HepG2 (cell line): ENCODE data around the gene MGST1. TPM values are rescaled to one million over a fixed set of nuclear protein-coding genes. Genes with fewer than 3 reads are reported as not detected.

Experiments
- ADNP ChIP-seq: sonication (generic); formaldehyde crosslinking; IDR thresholded peaks from 2 replicates; pipeline ENCODE4 v1.4.0; 2020; ENCODE audit warnings: missing genetic modification reagents
- CBX1 ChIP-seq: IDR thresholded peaks from one replicate; pipeline ENCODE4 v1.6.1; 2016; ENCODE audit warnings: antibody characterized with exemption, low read depth
- ETV6 ChIP-seq: sonication (generic); formaldehyde crosslinking; conservative IDR thresholded peaks from 2 replicates; pipeline ENCODE4 v1.4.0; 2020; ENCODE audit warnings: missing genetic modification reagents
- KDM2A ChIP-seq: sonication (generic); formaldehyde crosslinking; IDR thresholded peaks from 2 replicates; pipeline ENCODE4 v1.4.0; 2020; ENCODE audit warnings: low read depth, missing genetic modification reagents, borderline replicate concordance
- KMT2A ChIP-seq: sonication (generic); formaldehyde crosslinking; IDR thresholded peaks from 2 replicates; pipeline ENCODE4 v1.4.0; 2020; ENCODE audit warnings: missing genetic modification reagents
- NAIF1 ChIP-seq: sonication (generic); formaldehyde crosslinking; IDR thresholded peaks from 2 replicates; pipeline ENCODE4 v1.5.0; 2020; ENCODE audit warnings: mild to moderate bottlenecking, missing genetic modification reagents, borderline replicate concordance
- PHF8 ChIP-seq: sonication (generic); formaldehyde crosslinking; IDR thresholded peaks from 2 replicates; pipeline ENCODE4 v1.5.0; 2020; ENCODE audit warnings: missing genetic modification reagents
- POLR2G ChIP-seq: fragments of 200-400 bp; formaldehyde crosslinking; IDR thresholded peaks from 2 replicates; pipeline ENCODE4 v1.6.1; 2018; ENCODE audit warnings: mild to moderate bottlenecking, low read depth, low read length, moderate library complexity
- ZNF224 ChIP-seq: sonication (generic); formaldehyde crosslinking; IDR thresholded peaks from 2 replicates; pipeline ENCODE4 v1.5.0; 2020; ENCODE audit warnings: mild to moderate bottlenecking, missing genetic modification reagents
- ZNF468 ChIP-seq: sonication (generic); formaldehyde crosslinking; IDR thresholded peaks from 2 replicates; pipeline ENCODE4 v1.8.0; 2022; ENCODE audit warnings: mild to moderate bottlenecking, moderate library complexity, missing genetic modification reagents
- ZNF768 ChIP-seq: sonication (generic); formaldehyde crosslinking; IDR thresholded peaks from 2 replicates; pipeline ENCODE4 v1.4.0; 2020; ENCODE audit warnings: missing genetic modification reagents
- polyA plus RNA-seq, 8 experiments: library from polyadenylated mRNA; depleted of rRNA in 3 of 8; stranded (reverse) in 7 of 8; unstranded in 1 of 8; fragments of >200 nt; fragmentation: Illumina TruSeq in 4 of 8; extraction: Trizol in 4 of 8; gene quantifications; 2 replicates each; pipeline versions ENCODE4 v1.2.1 to v1.2.3, GENCODE V29; 2011 to 2016; ENCODE audit warnings: low read depth in 4 of 8, missing spikeins in 1 of 8, mixed read lengths in 1 of 8; ENCODE audit not compliant: insufficient read depth in 1 of 8
- total RNA-seq, 5 experiments: library from RNA; depleted of rRNA; stranded (reverse); fragments of >200 nt; fragmentation: Illumina TruSeq; extraction: Trizol; gene quantifications; 2 replicates each; pipeline ENCODE4 v1.2.3, GENCODE V29; 2016; ENCODE audit warnings: low read depth in 1 of 5
- TF ChIP-seq, protein P1 (sequence below): sonication (generic); formaldehyde crosslinking; IDR thresholded peaks from 2 replicates; pipeline ENCODE4 v1.4.0; 2020; ENCODE audit warnings: missing genetic modification reagents
- TF ChIP-seq, protein P2 (sequence below): sonication (generic); formaldehyde crosslinking; IDR thresholded peaks from 2 replicates; pipeline ENCODE4 v1.5.1; 2020; ENCODE audit warnings: missing genetic modification reagents, mild to moderate bottlenecking, borderline replicate concordance
- TF ChIP-seq, protein P3 (sequence below): sonication (generic); formaldehyde crosslinking; IDR thresholded peaks from 2 replicates; pipeline ENCODE4 v1.9.0; 2021; ENCODE audit warnings: missing genetic modification reagents, borderline replicate concordance
- TF ChIP-seq, protein P4 (sequence below): sonication (generic); formaldehyde crosslinking; conservative IDR thresholded peaks from 2 replicates; pipeline ENCODE4 v1.8.1; 2023; ENCODE audit warnings: missing genetic modification reagents
- TF ChIP-seq, protein P5 (sequence below): sonication (generic); formaldehyde crosslinking; IDR thresholded peaks from 2 replicates; pipeline ENCODE4 v1.8.0; 2022; ENCODE audit warnings: mild to moderate bottlenecking, missing genetic modification reagents
- TF ChIP-seq, protein P6 (sequence below): sonication (generic); formaldehyde crosslinking; IDR thresholded peaks from 2 replicates; pipeline ENCODE4 v1.8.1; 2023; ENCODE audit warnings: missing genetic modification reagents, mild to moderate bottlenecking, borderline replicate concordance

Gene MGST1
- total and polyA plus RNA-seq, 2 of the 13 experiments (the other 11 are each of a cell fraction or from before 2014, with no cell fraction given) = 119 to 152 TPM

DNA sequence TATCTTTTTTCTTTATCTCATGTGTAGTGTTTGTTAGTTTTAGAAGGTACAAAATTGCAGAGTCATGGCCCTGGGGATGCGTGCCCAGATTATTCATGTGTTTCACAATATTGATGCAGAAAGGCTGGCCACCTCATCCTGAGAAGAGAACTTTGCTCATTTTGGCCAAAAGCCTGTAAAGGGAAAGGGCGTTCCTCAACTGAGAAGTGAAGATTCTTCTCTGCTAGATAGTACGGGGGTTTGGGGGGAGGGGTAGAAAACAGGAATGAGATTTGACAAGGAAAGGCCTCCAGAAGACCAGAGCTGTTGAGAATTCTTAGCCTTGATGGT lies 1.7 kb downstream of the MGST1 start (continued):
- TF ChIP-seq, protein P1, sequence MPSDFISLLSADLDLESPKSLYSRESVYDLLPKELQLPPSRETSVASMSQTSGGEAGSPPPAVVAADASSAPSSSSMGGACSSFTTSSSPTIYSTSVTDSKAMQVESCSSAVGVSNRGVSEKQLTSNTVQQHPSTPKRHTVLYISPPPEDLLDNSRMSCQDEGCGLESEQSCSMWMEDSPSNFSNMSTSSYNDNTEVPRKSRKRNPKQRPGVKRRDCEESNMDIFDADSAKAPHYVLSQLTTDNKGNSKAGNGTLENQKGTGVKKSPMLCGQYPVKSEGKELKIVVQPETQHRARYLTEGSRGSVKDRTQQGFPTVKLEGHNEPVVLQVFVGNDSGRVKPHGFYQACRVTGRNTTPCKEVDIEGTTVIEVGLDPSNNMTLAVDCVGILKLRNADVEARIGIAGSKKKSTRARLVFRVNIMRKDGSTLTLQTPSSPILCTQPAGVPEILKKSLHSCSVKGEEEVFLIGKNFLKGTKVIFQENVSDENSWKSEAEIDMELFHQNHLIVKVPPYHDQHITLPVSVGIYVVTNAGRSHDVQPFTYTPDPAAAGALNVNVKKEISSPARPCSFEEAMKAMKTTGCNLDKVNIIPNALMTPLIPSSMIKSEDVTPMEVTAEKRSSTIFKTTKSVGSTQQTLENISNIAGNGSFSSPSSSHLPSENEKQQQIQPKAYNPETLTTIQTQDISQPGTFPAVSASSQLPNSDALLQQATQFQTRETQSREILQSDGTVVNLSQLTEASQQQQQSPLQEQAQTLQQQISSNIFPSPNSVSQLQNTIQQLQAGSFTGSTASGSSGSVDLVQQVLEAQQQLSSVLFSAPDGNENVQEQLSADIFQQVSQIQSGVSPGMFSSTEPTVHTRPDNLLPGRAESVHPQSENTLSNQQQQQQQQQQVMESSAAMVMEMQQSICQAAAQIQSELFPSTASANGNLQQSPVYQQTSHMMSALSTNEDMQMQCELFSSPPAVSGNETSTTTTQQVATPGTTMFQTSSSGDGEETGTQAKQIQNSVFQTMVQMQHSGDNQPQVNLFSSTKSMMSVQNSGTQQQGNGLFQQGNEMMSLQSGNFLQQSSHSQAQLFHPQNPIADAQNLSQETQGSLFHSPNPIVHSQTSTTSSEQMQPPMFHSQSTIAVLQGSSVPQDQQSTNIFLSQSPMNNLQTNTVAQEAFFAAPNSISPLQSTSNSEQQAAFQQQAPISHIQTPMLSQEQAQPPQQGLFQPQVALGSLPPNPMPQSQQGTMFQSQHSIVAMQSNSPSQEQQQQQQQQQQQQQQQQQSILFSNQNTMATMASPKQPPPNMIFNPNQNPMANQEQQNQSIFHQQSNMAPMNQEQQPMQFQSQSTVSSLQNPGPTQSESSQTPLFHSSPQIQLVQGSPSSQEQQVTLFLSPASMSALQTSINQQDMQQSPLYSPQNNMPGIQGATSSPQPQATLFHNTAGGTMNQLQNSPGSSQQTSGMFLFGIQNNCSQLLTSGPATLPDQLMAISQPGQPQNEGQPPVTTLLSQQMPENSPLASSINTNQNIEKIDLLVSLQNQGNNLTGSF = no peak
- TF ChIP-seq, protein P2, sequence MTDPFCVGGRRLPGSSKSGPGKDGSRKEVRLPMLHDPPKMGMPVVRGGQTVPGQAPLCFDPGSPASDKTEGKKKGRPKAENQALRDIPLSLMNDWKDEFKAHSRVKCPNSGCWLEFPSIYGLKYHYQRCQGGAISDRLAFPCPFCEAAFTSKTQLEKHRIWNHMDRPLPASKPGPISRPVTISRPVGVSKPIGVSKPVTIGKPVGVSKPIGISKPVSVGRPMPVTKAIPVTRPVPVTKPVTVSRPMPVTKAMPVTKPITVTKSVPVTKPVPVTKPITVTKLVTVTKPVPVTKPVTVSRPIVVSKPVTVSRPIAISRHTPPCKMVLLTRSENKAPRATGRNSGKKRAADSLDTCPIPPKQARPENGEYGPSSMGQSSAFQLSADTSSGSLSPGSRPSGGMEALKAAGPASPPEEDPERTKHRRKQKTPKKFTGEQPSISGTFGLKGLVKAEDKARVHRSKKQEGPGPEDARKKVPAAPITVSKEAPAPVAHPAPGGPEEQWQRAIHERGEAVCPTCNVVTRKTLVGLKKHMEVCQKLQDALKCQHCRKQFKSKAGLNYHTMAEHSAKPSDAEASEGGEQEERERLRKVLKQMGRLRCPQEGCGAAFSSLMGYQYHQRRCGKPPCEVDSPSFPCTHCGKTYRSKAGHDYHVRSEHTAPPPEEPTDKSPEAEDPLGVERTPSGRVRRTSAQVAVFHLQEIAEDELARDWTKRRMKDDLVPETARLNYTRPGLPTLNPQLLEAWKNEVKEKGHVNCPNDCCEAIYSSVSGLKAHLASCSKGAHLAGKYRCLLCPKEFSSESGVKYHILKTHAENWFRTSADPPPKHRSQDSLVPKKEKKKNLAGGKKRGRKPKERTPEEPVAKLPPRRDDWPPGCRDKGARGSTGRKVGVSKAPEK (CRISPR knock-in tag) = no peak
- TF ChIP-seq, protein P3, sequence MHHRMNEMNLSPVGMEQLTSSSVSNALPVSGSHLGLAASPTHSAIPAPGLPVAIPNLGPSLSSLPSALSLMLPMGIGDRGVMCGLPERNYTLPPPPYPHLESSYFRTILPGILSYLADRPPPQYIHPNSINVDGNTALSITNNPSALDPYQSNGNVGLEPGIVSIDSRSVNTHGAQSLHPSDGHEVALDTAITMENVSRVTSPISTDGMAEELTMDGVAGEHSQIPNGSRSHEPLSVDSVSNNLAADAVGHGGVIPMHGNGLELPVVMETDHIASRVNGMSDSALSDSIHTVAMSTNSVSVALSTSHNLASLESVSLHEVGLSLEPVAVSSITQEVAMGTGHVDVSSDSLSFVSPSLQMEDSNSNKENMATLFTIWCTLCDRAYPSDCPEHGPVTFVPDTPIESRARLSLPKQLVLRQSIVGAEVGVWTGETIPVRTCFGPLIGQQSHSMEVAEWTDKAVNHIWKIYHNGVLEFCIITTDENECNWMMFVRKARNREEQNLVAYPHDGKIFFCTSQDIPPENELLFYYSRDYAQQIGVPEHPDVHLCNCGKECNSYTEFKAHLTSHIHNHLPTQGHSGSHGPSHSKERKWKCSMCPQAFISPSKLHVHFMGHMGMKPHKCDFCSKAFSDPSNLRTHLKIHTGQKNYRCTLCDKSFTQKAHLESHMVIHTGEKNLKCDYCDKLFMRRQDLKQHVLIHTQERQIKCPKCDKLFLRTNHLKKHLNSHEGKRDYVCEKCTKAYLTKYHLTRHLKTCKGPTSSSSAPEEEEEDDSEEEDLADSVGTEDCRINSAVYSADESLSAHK (CRISPR knock-in tag) = no peak
- TF ChIP-seq ZNF224 (CRISPR knock-in tag) (no peak), KMT2A (no peak), CBX1 (no peak), ZNF768 (no peak), ADNP (no peak), KDM2A (no peak), POLR2G (peak; percentile 7; the same call in 1 of the 2 replicates), NAIF1 (no peak), PHF8 (CRISPR knock-in tag) (0 out of 2 replicates have a peak, but pooled peaks have one; percentile 22), ETV6 (CRISPR knock-in tag) (no peak), ZNF468 (no peak)
- TF ChIP-seq, protein P4, sequence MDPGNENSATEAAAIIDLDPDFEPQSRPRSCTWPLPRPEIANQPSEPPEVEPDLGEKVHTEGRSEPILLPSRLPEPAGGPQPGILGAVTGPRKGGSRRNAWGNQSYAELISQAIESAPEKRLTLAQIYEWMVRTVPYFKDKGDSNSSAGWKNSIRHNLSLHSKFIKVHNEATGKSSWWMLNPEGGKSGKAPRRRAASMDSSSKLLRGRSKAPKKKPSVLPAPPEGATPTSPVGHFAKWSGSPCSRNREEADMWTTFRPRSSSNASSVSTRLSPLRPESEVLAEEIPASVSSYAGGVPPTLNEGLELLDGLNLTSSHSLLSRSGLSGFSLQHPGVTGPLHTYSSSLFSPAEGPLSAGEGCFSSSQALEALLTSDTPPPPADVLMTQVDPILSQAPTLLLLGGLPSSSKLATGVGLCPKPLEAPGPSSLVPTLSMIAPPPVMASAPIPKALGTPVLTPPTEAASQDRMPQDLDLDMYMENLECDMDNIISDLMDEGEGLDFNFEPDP = no peak
- TF ChIP-seq, protein P5, sequence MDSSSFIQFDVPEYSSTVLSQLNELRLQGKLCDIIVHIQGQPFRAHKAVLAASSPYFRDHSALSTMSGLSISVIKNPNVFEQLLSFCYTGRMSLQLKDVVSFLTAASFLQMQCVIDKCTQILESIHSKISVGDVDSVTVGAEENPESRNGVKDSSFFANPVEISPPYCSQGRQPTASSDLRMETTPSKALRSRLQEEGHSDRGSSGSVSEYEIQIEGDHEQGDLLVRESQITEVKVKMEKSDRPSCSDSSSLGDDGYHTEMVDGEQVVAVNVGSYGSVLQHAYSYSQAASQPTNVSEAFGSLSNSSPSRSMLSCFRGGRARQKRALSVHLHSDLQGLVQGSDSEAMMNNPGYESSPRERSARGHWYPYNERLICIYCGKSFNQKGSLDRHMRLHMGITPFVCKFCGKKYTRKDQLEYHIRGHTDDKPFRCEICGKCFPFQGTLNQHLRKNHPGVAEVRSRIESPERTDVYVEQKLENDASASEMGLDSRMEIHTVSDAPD = no peak
- TF ChIP-seq, protein P6, sequence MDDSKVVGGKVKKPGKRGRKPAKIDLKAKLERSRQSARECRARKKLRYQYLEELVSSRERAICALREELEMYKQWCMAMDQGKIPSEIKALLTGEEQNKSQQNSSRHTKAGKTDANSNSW = no peak
